Transverse colon (tissue), 4 donors: ENCODE measurements around the gene KMT2D. TPM values are rescaled to one million over a fixed set of nuclear protein-coding genes. Genes with fewer than 3 reads are reported as not detected.

Source experiments
- DNase-seq: peaks from one replicate; pipeline ENCODE4 v3.0.0-alpha.2; 2019
- H3K27ac ChIP-seq, 4 donors: fragments of 200-600 bp; sonication (generic); 2 replicates each; pipeline ENCODE4 v1.5.1; 2016 to 2018; ENCODE audit warnings: inconsistent platforms in 4 of 4
- H3K27me3 ChIP-seq: fragments of 200-600 bp; sonication (generic); 2 replicates; pipeline ENCODE4 v1.5.1; 2017; ENCODE audit warnings: inconsistent platforms
- H3K36me3 ChIP-seq, 4 donors: fragments of 200-600 bp; sonication (generic); 2 replicates each; pipeline ENCODE4 v1.5.1; 2017 to 2019; ENCODE audit warnings: inconsistent platforms in 4 of 4
- H3K4me1 ChIP-seq, 4 donors: fragments of 200-600 bp; sonication (generic); 2 replicates each; pipeline ENCODE4 v1.5.1; 2017 to 2020; ENCODE audit warnings: inconsistent platforms in 4 of 4
- H3K4me3 ChIP-seq, 4 donors: fragments of 200-600 bp; sonication (generic); 1 replicate in 1 of 4; 2 replicates in 3 of 4; pipeline versions ENCODE4 v1.5.1 to v1.6.1; 2017 to 2019; ENCODE audit warnings: inconsistent platforms in 4 of 4
- H3K9me3 ChIP-seq, 2 donors: fragments of 200-600 bp; sonication (generic); 2 replicates each; pipeline ENCODE4 v1.5.1; 2017 to 2019; ENCODE audit warnings: inconsistent platforms in 2 of 2
- EP300 ChIP-seq: sonication (generic); formaldehyde crosslinking; IDR thresholded peaks from one replicate; pipeline ENCODE4 v1.6.1; 2017; ENCODE audit warnings: antibody characterized with exemption, low read depth
- POLR2A ChIP-seq: fragments of 450-650 bp; IDR thresholded peaks from one replicate; pipeline ENCODE4 v1.6.1; 2016; ENCODE audit warnings: antibody characterized with exemption, mild to moderate bottlenecking, moderate library complexity
- POLR2AphosphoS5 ChIP-seq, 3 donors: sonication (generic); formaldehyde crosslinking; IDR thresholded peaks; one replicate each; pipeline ENCODE4 v1.6.1; 2016; ENCODE audit warnings: antibody characterized with exemption in 3 of 3
- WGBS, 2 donors: methylation state at CpG; one replicate each; pipeline ENCODE4 v1.1.5; 2018; ENCODE audit warnings: low coverage in 1 of 2; 5-methylcytosine and 5-hydroxymethylcytosine counted together
- in situ Hi-C, 4 donors: fragments of 200-750 bp; cut with MboI; loops; one replicate each; pipeline versions ENCODE4 v1.15.0 to v1.15.1; 2017; ENCODE audit warnings: low sequenced_read_pairs in 3 of 4, low pct_ligation_motif_present in 1 of 4, low pct_unique_long_range_greater_than_20kb in 1 of 4
- intact Hi-C: fragments of 100-400 bp; cut with DNase I; formaldehyde crosslinking; loops from one replicate; pipeline ENCODE4 v1.15.1; 2023; ENCODE audit warnings: low total_unique reads
- total RNA-seq, 4 donors: library from RNA; depleted of rRNA; stranded (reverse); fragments of >200 nt; gene quantifications; one replicate each; pipeline ENCODE4 v1.1.0, GENCODE V29; 2016
- TF ChIP-seq, protein P1 (sequence below), 5 experiments: fragments of 200-600 bp in 3 of 5; fragments of 450-650 bp in 2 of 5; sonication (generic) in 3 of 5; IDR thresholded peaks; 1 replicate in 2 of 5; 2 replicates in 3 of 5; pipeline ENCODE4 v1.5.1; 2016 to 2017; ENCODE audit warnings: antibody characterized with exemption in 5 of 5, inconsistent platforms in 3 of 5, mild to moderate bottlenecking in 2 of 5, moderate library complexity in 1 of 5

Gene KMT2D
- total RNA-seq, 4 donors from 2014 or later: 50.0 to 351 (median 78.0) TPM

DNA sequence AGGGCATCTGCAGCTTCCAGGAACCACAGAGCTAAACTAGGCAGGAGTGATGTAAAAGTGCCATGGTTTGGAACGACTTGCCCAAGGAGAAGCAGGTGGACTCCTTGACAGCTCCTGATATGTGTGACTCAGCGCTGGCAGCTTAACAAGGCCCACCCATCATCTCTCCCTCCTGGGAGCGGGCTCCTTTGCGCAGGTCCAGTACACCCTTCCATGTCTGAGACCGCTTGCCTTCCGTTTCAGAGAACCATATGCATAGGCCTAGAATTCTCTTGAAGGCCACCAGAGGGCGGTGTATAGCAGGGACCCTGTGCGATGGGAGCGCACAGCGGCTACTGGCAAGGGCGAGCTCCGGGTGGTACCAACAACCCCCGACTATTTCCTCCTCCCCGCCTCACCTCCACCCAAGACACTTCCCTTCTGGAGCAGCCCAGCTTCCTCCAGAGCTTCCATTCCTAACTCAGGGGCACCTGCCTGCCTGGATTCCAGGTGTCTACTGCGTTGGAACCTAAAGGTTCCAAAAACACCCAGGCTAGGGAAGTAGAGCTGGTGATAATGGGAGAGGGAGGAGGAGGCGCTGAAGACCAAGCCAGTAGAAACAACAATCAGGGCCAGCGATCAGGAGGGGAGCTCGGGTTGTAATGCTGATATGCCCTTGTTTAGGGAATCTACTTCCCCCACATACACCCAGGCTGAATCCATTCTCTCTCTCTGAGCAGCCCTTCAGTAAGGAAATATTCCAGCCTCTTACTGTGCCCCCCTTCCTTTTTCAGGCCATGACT is 27.7 kb upstream of the KMT2D start:
- TF ChIP-seq, protein P1, sequence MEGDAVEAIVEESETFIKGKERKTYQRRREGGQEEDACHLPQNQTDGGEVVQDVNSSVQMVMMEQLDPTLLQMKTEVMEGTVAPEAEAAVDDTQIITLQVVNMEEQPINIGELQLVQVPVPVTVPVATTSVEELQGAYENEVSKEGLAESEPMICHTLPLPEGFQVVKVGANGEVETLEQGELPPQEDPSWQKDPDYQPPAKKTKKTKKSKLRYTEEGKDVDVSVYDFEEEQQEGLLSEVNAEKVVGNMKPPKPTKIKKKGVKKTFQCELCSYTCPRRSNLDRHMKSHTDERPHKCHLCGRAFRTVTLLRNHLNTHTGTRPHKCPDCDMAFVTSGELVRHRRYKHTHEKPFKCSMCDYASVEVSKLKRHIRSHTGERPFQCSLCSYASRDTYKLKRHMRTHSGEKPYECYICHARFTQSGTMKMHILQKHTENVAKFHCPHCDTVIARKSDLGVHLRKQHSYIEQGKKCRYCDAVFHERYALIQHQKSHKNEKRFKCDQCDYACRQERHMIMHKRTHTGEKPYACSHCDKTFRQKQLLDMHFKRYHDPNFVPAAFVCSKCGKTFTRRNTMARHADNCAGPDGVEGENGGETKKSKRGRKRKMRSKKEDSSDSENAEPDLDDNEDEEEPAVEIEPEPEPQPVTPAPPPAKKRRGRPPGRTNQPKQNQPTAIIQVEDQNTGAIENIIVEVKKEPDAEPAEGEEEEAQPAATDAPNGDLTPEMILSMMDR (IDR thresholded peaks at IDR 0.05): peak; percentile 77 to 90 (median 87)
- no peak for TF ChIP-seq EP300
- Histone ChIP-seq H3K4me3 (no peak overlapping the region), H3K4me1 (peaks cover 21 to 42% (median 29%) of the 10 kb centered on the region in 4 donors), H3K27me3 (peaks cover 50% of the 10 kb centered on the region), H3K9me3 (no peaks in the 10 kb centered on the region), H3K27ac (no peak overlapping the region), H3K36me3 (no peaks in the 10 kb centered on the region)
- DNase-seq: peak; percentile 73
- in situ Hi-C loops: loop anchor here in 3 of 4 donors (10.0 to 25.0 kb wide), 2 partner anchors 146 to 149 kb away; no protein-coding TSS in a partner anchor
- 3 to 7% methylated on average over 3 to 18 of the region's 18 CpGs for WGBS, 2 donors
- intact Hi-C loops: loop anchor here (5.0 to 10.0 kb wide), 2 partner anchors 34 to 146 kb away; no protein-coding TSS in a partner anchor

DNA sequence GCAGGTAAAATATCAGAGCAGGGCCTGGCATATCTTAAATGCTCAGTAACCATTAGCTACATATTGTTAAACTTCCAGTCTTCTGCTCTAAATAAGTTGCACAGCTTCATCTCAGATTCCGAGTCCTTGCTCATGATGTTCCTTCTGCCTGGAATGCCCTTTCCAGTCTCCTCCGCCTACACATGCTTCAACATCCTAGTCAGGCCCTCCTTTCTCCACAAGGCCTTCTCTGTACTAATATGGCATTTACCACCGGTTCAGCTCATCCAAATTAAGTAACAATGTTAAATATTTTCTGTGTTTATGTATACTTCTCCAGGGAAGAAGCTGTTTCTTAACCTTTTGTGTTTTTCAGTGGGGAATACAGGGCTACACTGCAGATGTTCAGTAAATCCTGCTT is 25.5 kb upstream of the KMT2D start:
- 71 to 77% methylated on average over 2 to 3 of the region's 3 CpGs for WGBS, 2 donors
- in situ Hi-C loops: loop anchor here in 3 of 4 donors (10.0 to 25.0 kb wide), 2 partner anchors 149 to 151 kb away; no protein-coding TSS in a partner anchor
- Histone ChIP-seq H3K36me3 (no peaks in the 10 kb centered on the region), H3K27me3 (peaks cover 28% of the 10 kb centered on the region), H3K4me1 (peaks cover 12 to 26% (median 21%) of the 10 kb centered on the region in 4 donors), H3K4me3 (no peak overlapping the region), H3K9me3 (no peaks in the 10 kb centered on the region), H3K27ac (no peak overlapping the region)
- DNase-seq: no peak
- TF ChIP-seq POLR2A: no peak
- TF ChIP-seq EP300: no peak
- TF ChIP-seq POLR2AphosphoS5 (IDR thresholded peaks at IDR 0.05): no peak
- TF ChIP-seq, protein P1 (IDR thresholded peaks at IDR 0.05): no peak
- intact Hi-C loops: loop anchor here (5.0 to 10.0 kb wide), 2 partner anchors 36 to 149 kb away; no protein-coding TSS in a partner anchor

DNA sequence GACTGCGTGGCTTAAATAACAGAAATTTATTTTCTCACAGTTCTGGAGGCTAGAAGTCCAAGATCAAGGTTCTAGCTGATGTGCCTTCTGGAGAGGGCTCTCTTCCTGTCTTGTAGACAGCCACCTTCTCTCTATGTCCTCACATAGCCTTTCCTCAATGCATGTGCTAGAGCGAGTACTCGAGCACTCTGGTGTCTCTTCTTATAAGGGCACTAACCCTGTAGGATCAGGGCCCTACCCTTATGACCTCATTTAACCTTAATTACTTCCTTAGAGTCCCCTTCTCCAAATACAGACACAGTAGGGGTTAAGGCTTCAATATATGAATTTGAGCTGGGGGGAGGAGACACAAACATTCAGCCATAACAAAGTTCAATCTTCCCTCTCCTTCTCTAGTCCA is 23.8 kb upstream of the KMT2D start:
- TF ChIP-seq POLR2AphosphoS5 (IDR thresholded peaks at IDR 0.05): no peak
- no peak for TF ChIP-seq EP300
- TF ChIP-seq, protein P1 (IDR thresholded peaks at IDR 0.05): no peak
- Histone ChIP-seq H3K4me1 (peaks cover under 1 to 12% (median 8%) of the 10 kb centered on the region in 4 donors), H3K27ac (no peak overlapping the region), H3K4me3 (no peak overlapping the region), H3K27me3 (peaks cover 11% of the 10 kb centered on the region), H3K36me3 (no peaks in the 10 kb centered on the region), H3K9me3 (no peaks in the 10 kb centered on the region)
- 100% methylated on average over 3 of the region's 3 CpGs for WGBS, 2 donors
- no peak for DNase-seq
- intact Hi-C loops: loop anchor here (10.0 kb wide), 1 partner anchor 150 kb away; no protein-coding TSS in a partner anchor
- in situ Hi-C loops: loop anchor here in 3 of 4 donors (10.0 to 25.0 kb wide), 2 partner anchors 150 to 153 kb away; no protein-coding TSS in a partner anchor

DNA sequence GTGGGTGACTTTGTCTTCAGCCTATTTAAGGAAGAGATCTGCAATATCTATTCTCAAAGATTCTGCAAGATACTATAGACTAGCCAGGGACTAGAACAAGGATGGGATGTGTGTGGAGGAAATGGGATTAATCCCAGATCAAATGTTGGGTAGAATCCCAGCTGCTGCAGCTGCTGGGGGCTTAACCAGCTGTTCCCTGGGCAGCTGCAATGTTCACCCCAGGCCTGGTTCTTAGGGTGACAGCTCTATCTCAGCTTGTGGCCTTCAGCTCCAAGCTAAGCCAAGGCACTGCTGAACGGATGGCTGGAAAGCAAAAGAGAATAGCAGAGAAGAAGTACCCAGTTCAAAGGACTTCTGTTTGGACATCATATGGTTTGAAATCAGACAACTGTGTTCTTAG is 19.2 kb upstream of the KMT2D start:
- in situ Hi-C loops (loop anchor here in 3 of 4 donors (10.0 to 25.0 kb wide), 2 partner anchors 155 to 158 kb away; no protein-coding TSS in a partner anchor), intact Hi-C loops (loop anchor here (10.0 kb wide), 1 partner anchor 155 kb away; no protein-coding TSS in a partner anchor)
- TF ChIP-seq POLR2A (no peak), EP300 (no peak)
- H3K27ac ChIP-seq: no peak overlapping the region
- H3K27me3 ChIP-seq: no peaks in the 10 kb centered on the region
- no peak overlapping the region for H3K4me3 ChIP-seq
- no peak for DNase-seq
- whole genome bisulfite sequencing, 2 donors: 79% methylated on average over 1 of the region's 1 CpG; no CpG with 5 or more reads in 1 of the 2 donors
- no peaks in the 10 kb centered on the region for H3K36me3 ChIP-seq
- H3K4me1 ChIP-seq: no peaks in the 10 kb centered on the region
- H3K9me3 ChIP-seq: no peaks in the 10 kb centered on the region
